Choroid plexus epithelial cell (primary cell): ENCODE data around the gene TUT4.

Experiments used
- DNase-seq: peaks from one replicate; pipeline ENCODE4 v3.0.0-alpha.2; 2010; ENCODE audit warnings: low read depth
- H3K4me3 ChIP-seq: 2 replicates; pipeline ENCODE4 v1.5.1; 2011; ENCODE audit warnings: low read depth, mild to moderate bottlenecking, control low read depth, low read length, moderate library complexity
- TF ChIP-seq, protein P1 (sequence below): conservative IDR thresholded peaks from 2 replicates; pipeline ENCODE4 v1.5.1; 2011; ENCODE audit warnings: low read depth, mild to moderate bottlenecking, control low read depth, inconsistent platforms, low read length, moderate library complexity

The TUT4 gene

DNA sequence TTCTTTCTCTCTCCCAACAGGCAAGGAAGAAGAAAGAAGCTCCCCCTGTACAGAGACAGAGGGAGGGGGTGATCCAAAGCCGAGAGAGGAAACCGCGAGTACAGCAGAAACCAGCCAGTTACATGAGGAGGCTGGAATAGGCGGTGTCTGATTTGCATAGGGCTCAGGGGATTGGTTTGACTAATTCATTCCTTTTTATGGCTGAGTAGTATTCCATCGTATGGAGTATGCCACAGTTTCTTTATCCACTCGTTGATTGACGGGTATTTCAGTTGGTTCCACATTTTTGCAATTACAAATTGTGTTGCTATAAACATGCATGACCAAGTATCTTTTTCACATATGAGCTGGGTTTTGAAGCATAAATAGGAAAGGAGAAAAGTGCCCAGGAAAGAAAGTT is 45.8 kb upstream of the TUT4 start:
- TF ChIP-seq, protein P1, sequence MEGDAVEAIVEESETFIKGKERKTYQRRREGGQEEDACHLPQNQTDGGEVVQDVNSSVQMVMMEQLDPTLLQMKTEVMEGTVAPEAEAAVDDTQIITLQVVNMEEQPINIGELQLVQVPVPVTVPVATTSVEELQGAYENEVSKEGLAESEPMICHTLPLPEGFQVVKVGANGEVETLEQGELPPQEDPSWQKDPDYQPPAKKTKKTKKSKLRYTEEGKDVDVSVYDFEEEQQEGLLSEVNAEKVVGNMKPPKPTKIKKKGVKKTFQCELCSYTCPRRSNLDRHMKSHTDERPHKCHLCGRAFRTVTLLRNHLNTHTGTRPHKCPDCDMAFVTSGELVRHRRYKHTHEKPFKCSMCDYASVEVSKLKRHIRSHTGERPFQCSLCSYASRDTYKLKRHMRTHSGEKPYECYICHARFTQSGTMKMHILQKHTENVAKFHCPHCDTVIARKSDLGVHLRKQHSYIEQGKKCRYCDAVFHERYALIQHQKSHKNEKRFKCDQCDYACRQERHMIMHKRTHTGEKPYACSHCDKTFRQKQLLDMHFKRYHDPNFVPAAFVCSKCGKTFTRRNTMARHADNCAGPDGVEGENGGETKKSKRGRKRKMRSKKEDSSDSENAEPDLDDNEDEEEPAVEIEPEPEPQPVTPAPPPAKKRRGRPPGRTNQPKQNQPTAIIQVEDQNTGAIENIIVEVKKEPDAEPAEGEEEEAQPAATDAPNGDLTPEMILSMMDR, result no peak

GRCh38 chr1:52597912-52598311 is 45.0 kb upstream of the TUT4 start:
- no peak overlapping the region for H3K4me3 ChIP-seq
- TF ChIP-seq, protein P1, result no peak
- no peak for DNase-seq

More for the DNA sequence above, 45.8 kb upstream of the TUT4 start:
- H3K4me3 ChIP-seq, result no peak overlapping the region
- DNase-seq, result no peak

GRCh38 chr1:52595061-52595460 is 42.2 kb upstream of the TUT4 start:
- DNase-seq, result no peak
- no peak overlapping the region for H3K4me3 ChIP-seq
- TF ChIP-seq, protein P1, result no peak

- TF ChIP-seq, protein P1, result no peak
- H3K4me3 ChIP-seq, result no peak overlapping the region
- DNase-seq, result no peak
Measured at GRCh38 chr1:52593495-52593894, 40.6 kb upstream of the TUT4 start.

DNA sequence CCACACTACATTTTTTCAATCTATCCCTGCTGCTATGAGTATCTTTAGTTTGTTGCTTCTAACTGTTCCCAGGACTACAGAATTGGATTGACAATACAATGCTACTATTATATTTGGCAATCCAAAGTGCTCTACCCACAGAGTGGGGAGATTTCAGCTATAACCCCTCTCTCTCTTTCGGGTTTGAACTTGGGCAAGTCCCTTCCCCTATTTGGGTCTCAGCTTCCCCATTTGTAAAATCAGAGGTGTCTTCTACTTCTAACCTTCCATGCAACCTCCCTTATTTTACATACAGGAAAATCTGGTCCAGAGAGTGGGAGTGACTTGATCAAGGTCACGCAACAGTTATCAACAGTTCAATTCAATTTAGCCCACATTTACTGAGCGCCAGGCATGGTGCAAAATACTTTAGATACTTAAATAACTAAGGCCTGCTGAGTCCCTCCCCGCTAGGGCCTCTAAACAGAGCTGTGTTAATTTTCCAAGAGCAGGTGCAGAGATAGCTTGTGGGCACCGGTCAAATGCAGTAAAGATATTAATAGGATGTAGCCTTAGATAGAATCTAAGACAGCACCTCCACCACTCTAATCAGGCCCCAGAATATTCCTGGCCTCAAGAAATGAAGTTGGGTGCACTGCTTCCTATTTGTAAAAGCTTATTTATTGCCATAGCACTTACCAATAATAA is 39.9 kb upstream of the TUT4 start:
- DNase-seq, result no peak
- TF ChIP-seq, protein P1, result no peak
- H3K4me3 ChIP-seq, result no peak overlapping the region

DNA sequence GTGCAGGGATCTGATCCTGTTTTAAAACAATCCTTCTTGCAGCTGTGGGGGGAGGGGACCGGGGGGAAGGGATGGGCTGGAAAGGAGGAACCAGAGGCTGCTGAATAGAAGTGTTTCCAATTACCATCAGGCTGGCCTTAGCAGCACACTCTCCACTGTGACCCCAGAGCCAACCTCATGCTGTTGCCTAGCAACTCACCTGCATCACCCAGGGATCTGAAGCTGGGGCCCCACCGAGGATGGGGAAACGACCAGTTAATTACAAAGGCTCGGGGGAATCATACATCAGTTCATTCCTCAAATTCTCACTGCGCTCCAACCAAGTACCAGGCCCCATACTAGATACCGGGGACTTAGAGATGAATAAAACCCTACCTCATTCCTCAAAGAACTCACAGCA is 37.4 kb upstream of the TUT4 start:
- no peak overlapping the region for H3K4me3 ChIP-seq
- TF ChIP-seq, protein P1, result no peak
- no peak for DNase-seq

GRCh38 chr1:52588535-52588934 is 35.6 kb upstream of the TUT4 start:
- no peak for DNase-seq
- H3K4me3 ChIP-seq, result no peak overlapping the region
- TF ChIP-seq, protein P1, result no peak
